Adrenal gland (tissue), 12 donors: ENCODE measurements around the gene KIAA1958. TPM values are rescaled to one million over a fixed set of nuclear protein-coding genes. Genes with fewer than 3 reads are reported as not detected.

Experiments
- DNase-seq, 7 donors: peaks; one replicate each; pipeline ENCODE4 v3.0.0-alpha.2; 2019 to 2020
- H3K27ac ChIP-seq, 5 donors: fragments of 200-600 bp; sonication (generic) in 4 of 5; 1 replicate in 3 of 5; 2 replicates in 2 of 5; pipeline versions ENCODE4 v1.5.1 to v1.8.0; 2016 to 2020; ENCODE audit warnings: mild to moderate bottlenecking in 1 of 5
- H3K27me3 ChIP-seq: fragments of 200-600 bp; 2 replicates; pipeline ENCODE4 v1.8.0; 2021
- H3K36me3 ChIP-seq, 2 donors: fragments of 200-600 bp; replicated peaks in 1 of 2; 1 replicate in 1 of 2; 2 replicates in 1 of 2; pipeline versions ENCODE4 v1.5.1 to v1.8.0; 2018 to 2022
- H3K4me1 ChIP-seq, 2 donors: fragments of 200-600 bp; replicated peaks in 1 of 2; 1 replicate in 1 of 2; 2 replicates in 1 of 2; pipeline versions ENCODE4 v1.5.1 to v1.8.0; 2018 to 2021
- H3K4me3 ChIP-seq, 4 donors: fragments of 200-600 bp; sonication (generic) in 3 of 4; one replicate each; pipeline ENCODE4 v1.5.1; 2016 to 2018
- H3K9me3 ChIP-seq, 3 donors: fragments of 200-600 bp; sonication (generic) in 1 of 3; replicated peaks in 1 of 3; 1 replicate in 2 of 3; 2 replicates in 1 of 3; pipeline versions ENCODE4 v1.5.1 to v1.8.0; 2016 to 2021
- POLR2A ChIP-seq, 2 donors: fragments of 450-650 bp; IDR thresholded peaks; one replicate each; pipeline ENCODE4 v1.6.1; 2017; ENCODE audit warnings: antibody characterized with exemption in 2 of 2, mild to moderate bottlenecking in 2 of 2, moderate library complexity in 1 of 2
- WGBS, 4 donors: extraction: QIAGEN DNeasy Blood & Tissue Kit in 2 of 4; methylation state at CpG; one replicate each; pipeline versions ENCODE4 v1.1.5 to v1.1.7; 2013 to 2017; 5-methylcytosine and 5-hydroxymethylcytosine counted together
- intact Hi-C, 2 donors: fragments of 100-400 bp; cut with DNase I; formaldehyde crosslinking; loops; one replicate each; pipeline versions ENCODE4 v1.14.1 to v1.15.0; 2022 to 2023
- polyA plus RNA-seq, 3 donors: library from polyadenylated mRNA; stranded (reverse); fragments of 200-250 nt in 2 of 3; fragments of 350-450 nt in 1 of 3; fragmentation: Illumina TruSeq in 1 of 3; extraction: RNeasy Lipid Tissue Mini Kit (QIAGEN cat#74804) in 1 of 3; gene quantifications; one replicate each; pipeline ENCODE4 v1.2.3, GENCODE V29; 2013 to 2014
- total RNA-seq, 9 donors: library from RNA; depleted of rRNA in 4 of 9; stranded (reverse); fragments of >200 nt in 4 of 9; fragments of 120-200 nt in 1 of 9; fragmentation: NEBNext Ultra II Directional in 1 of 9; extraction: Animal tissue kit (Norgen Biotek cat#: 25700) in 1 of 9; gene quantifications; one replicate each; pipeline versions ENCODE4 v1.1.0 to v1.2.4, GENCODE V29; 2013 to 2023
- TF ChIP-seq, protein P1 (sequence below), 6 experiments: fragments of 450-650 bp in 4 of 6; fragments of 200-600 bp in 2 of 6; sonication (generic) in 1 of 6; IDR thresholded peaks; 1 replicate in 5 of 6; 2 replicates in 1 of 6; pipeline versions ENCODE4 v1.5.1 to v1.8.0; 2016 to 2021; ENCODE audit warnings: antibody characterized with exemption in 6 of 6, mild to moderate bottlenecking in 2 of 6, moderate library complexity in 1 of 6
- donor health status: healthy with polysubstance abuse.
- donor health status: Bipolar disorder and iron deficiency.
- donor health status: DM: yes; HTN: yes; CAD: no.
- donor health status: DM: no; HTN: no; CAD: no.
- donor health status: DM: no; HTN: no; CAD: no.
- donor health status: DM: yes; HTN: yes; CAD: no.

KIAA1958 gene
- total and polyA plus RNA-seq, 12 donors: 3.5 to 67.2 (median 30.0) TPM

DNA sequence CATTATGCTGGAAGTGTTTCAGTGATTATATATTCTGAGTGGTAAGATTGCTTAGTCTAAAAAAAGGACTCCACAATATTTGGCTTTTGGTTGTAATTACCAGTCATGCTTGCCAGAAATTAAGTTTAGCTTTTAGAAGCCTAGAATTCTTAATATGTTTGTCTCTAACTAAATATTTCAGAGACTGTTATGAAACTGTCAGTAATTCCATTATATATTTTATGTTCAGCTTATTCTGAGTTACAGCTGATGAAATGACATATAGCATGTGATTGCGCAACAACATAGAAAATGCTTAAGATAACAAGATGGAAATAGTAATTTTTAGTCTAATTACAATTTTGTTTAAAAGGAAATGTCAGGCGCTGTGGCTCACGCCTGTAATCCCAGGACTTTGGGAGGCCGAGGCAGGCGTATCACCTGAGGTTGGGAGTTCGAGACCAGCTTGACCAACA lies 44.2 kb downstream of the KIAA1958 start:
- H3K27me3 ChIP-seq: no peaks in the 10 kb centered on the region
- H3K4me3 ChIP-seq: no peak overlapping the region
- no peaks in the 10 kb centered on the region for H3K9me3 ChIP-seq
- DNase-seq: no peak
- intact Hi-C loops: no loop called here
- TF ChIP-seq POLR2A (IDR thresholded peaks at IDR 0.05): no peak
- TF ChIP-seq, protein P1, sequence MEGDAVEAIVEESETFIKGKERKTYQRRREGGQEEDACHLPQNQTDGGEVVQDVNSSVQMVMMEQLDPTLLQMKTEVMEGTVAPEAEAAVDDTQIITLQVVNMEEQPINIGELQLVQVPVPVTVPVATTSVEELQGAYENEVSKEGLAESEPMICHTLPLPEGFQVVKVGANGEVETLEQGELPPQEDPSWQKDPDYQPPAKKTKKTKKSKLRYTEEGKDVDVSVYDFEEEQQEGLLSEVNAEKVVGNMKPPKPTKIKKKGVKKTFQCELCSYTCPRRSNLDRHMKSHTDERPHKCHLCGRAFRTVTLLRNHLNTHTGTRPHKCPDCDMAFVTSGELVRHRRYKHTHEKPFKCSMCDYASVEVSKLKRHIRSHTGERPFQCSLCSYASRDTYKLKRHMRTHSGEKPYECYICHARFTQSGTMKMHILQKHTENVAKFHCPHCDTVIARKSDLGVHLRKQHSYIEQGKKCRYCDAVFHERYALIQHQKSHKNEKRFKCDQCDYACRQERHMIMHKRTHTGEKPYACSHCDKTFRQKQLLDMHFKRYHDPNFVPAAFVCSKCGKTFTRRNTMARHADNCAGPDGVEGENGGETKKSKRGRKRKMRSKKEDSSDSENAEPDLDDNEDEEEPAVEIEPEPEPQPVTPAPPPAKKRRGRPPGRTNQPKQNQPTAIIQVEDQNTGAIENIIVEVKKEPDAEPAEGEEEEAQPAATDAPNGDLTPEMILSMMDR (IDR thresholded peaks at IDR 0.05): no peak
- H3K4me1 ChIP-seq: peaks cover 21 to 41% of the 10 kb centered on the region in 2 donors
- no peaks in the 10 kb centered on the region for H3K36me3 ChIP-seq
- 94 to 97% (median 96%) methylated on average over 5 to 6 of the region's 6 CpGs for WGBS, 4 donors
- H3K27ac ChIP-seq: no peak overlapping the region

GRCh38 chr9:112531666-112532282 lies 45.1 kb downstream of the KIAA1958 start:
- H3K4me1 ChIP-seq: peaks cover 21 to 39% of the 10 kb centered on the region in 2 donors
- no peaks in the 10 kb centered on the region for H3K9me3 ChIP-seq
- no peaks in the 10 kb centered on the region for H3K27me3 ChIP-seq
- no peak for TF ChIP-seq POLR2A (IDR thresholded peaks at IDR 0.05)
- TF ChIP-seq, protein P1 (IDR thresholded peaks at IDR 0.05): no peak
- no peak for DNase-seq
- 84 to 92% (median 87%) methylated on average over 6 of the region's 6 CpGs for whole genome bisulfite sequencing, 4 donors
- H3K36me3 ChIP-seq: no peaks in the 10 kb centered on the region
- intact Hi-C loops: no loop called here
- H3K4me3 ChIP-seq: no peak overlapping the region
- H3K27ac ChIP-seq: no peak overlapping the region

DNA sequence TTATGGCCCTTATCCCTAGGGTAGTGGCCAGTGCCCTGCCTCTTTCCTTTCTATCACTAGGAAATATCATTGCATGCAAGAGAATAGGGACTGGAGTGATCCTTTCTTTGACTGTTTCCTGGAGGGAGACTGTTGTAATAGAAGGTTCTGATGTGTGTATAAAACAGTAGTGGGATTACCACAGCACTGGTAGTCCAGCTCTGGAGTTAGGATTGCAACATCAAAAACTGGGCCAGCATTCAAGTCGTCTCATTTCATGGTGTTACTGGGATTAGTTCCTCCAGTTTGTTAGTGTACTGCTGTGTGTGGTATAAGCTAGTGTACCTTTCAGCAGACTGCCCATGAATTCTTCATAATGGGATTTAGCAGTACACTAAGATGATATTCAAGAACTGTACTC lies 45.8 kb downstream of the KIAA1958 start:
- peak in 5 of 7 donors; percentile 52 to 77 (median 67) for DNase-seq
- no peak overlapping the region for H3K27ac ChIP-seq
- peaks cover 21 to 33% of the 10 kb centered on the region in 2 donors for H3K4me1 ChIP-seq
- no peaks in the 10 kb centered on the region for H3K27me3 ChIP-seq
- no peak for TF ChIP-seq POLR2A (IDR thresholded peaks at IDR 0.05)
- TF ChIP-seq, protein P1 (IDR thresholded peaks at IDR 0.05): no peak
- no peaks in the 10 kb centered on the region for H3K9me3 ChIP-seq
- intact Hi-C loops: no loop called here
- no peak overlapping the region for H3K4me3 ChIP-seq
- WGBS, 4 donors: 0 to 31% (median 20%) methylated on average over 1 of the region's 1 CpG
- H3K36me3 ChIP-seq: no peaks in the 10 kb centered on the region

- intact Hi-C loops: no loop called here
- no peak for TF ChIP-seq POLR2A (IDR thresholded peaks at IDR 0.05)
- TF ChIP-seq, protein P1 (IDR thresholded peaks at IDR 0.05): no peak
- no peak overlapping the region for H3K4me3 ChIP-seq
- H3K27ac ChIP-seq: no peak overlapping the region
- no peaks in the 10 kb centered on the region for H3K9me3 ChIP-seq
- 86 to 96% (median 90%) methylated on average over 3 of the region's 3 CpGs for WGBS, 4 donors
- DNase-seq: no peak
- H3K36me3 ChIP-seq: no peaks in the 10 kb centered on the region
- H3K4me1 ChIP-seq: peaks cover 21 to 33% of the 10 kb centered on the region in 2 donors
- no peaks in the 10 kb centered on the region for H3K27me3 ChIP-seq
These were observed 47.0 kb downstream of the KIAA1958 start for GRCh38 chr9:112533660-112534059.
